Gastrocnemius medialis (tissue), 4 donors: ENCODE data around the gene BACE2. TPM values are rescaled to one million over a fixed set of nuclear protein-coding genes. Genes with fewer than 3 reads are reported as not detected.
"Not testable (repeated sequence)": the region's sequence is repeated elsewhere in the genome, so short reads cannot be mapped to it uniquely, and the experiment has no call there.

Source experiments
- ATAC-seq, 2 donors: fragments of 150-250 bp; one replicate each; pipeline ENCODE4 v1.9.1; 2016
- DNase-seq, 2 donors: peaks; one replicate each; pipeline ENCODE4 v3.0.0-alpha.2; 2019
- H3K27ac ChIP-seq, 4 donors: fragments of 200-600 bp; sonication (generic); 1 replicate in 1 of 4; 2 replicates in 3 of 4; pipeline ENCODE4 v1.5.1; 2016 to 2018; ENCODE audit warnings: mild to moderate bottlenecking in 2 of 4, moderate library complexity in 1 of 4
- H3K27me3 ChIP-seq, 3 donors: fragments of 200-600 bp; sonication (generic) in 2 of 3; 1 replicate in 1 of 3; 2 replicates in 2 of 3; pipeline versions ENCODE4 v1.5.1 to v1.6.0; 2016 to 2019; ENCODE audit warnings: mild to moderate bottlenecking in 1 of 3, moderate library complexity in 1 of 3
- H3K36me3 ChIP-seq, 2 donors: fragments of 200-600 bp; sonication (generic) in 1 of 2; one replicate each; pipeline ENCODE4 v1.5.1; 2017 to 2018
- H3K4me1 ChIP-seq, 2 donors: fragments of 200-600 bp; sonication (generic) in 1 of 2; one replicate each; pipeline ENCODE4 v1.5.1; 2016 to 2017; ENCODE audit warnings: mild to moderate bottlenecking in 2 of 2
- H3K4me3 ChIP-seq, 4 donors: fragments of 200-600 bp; sonication (generic) in 3 of 4; 1 replicate in 1 of 4; 2 replicates in 3 of 4; pipeline ENCODE4 v1.5.1; 2016 to 2019; ENCODE audit warnings: mild to moderate bottlenecking in 2 of 4
- H3K9me3 ChIP-seq, 3 donors: fragments of 200-600 bp; sonication (generic) in 2 of 3; 1 replicate in 1 of 3; 2 replicates in 2 of 3; pipeline ENCODE4 v1.5.1; 2016 to 2019
- CTCF ChIP-seq, 5 experiments: fragments of 450-650 bp in 3 of 5; fragments of 200-600 bp in 2 of 5; sonication (generic) in 2 of 5; IDR thresholded peaks in 4 of 5; conservative IDR thresholded peaks in 1 of 5; 1 replicate in 4 of 5; 2 replicates in 1 of 5; pipeline ENCODE4 v1.5.1; 2016 to 2019; ENCODE audit warnings: antibody characterized with exemption in 5 of 5, mild to moderate bottlenecking in 3 of 5, moderate library complexity in 3 of 5
- POLR2A ChIP-seq, 2 donors: fragments of 450-650 bp; IDR thresholded peaks; one replicate each; pipeline ENCODE4 v1.6.1; 2017; ENCODE audit warnings: antibody characterized with exemption in 2 of 2, mild to moderate bottlenecking in 2 of 2, moderate library complexity in 2 of 2
- in situ Hi-C, 4 donors: fragments of 200-750 bp; cut with MboI; loops; one replicate each; pipeline versions ENCODE4 v1.15.0 to v1.8.0; 2017; ENCODE audit warnings: low sequenced_read_pairs in 4 of 4
- intact Hi-C: fragments of 100-400 bp; cut with DNase I; formaldehyde crosslinking; loops from one replicate; pipeline ENCODE4 v1.15.1; 2023; ENCODE audit warnings: low total_unique reads
- total RNA-seq, 4 donors: library from RNA; depleted of rRNA; stranded (reverse); fragments of >200 nt; gene quantifications; one replicate each; pipeline versions ENCODE4 v1.1.0 to v1.2.3, GENCODE V29; 2016

BACE2 gene
- total RNA-seq, 4 donors from 2014 or later: 7.5 to 17.5 (median 9.3) TPM

- no peaks in the 10 kb centered on the region for H3K36me3 ChIP-seq
- intact Hi-C loops: no loop called here
- TF ChIP-seq CTCF (IDR thresholded peaks at IDR 0.05 in 4 of 5, conservative IDR thresholded peaks at IDR 0.05 in 1 of 5) (no peak), POLR2A (IDR thresholded peaks at IDR 0.05) (no peak)
Measured at GRCh38 chr21:41195311-41195710, 27.4 kb downstream of the BACE2 start.

GRCh38 chr21:41196993-41197392 lies 29.0 kb downstream of the BACE2 start:
- Histone ChIP-seq H3K27me3 (no peaks in the 10 kb centered on the region), H3K9me3 (no peaks in the 10 kb centered on the region), H3K27ac (no peak overlapping the region), H3K4me3 (no peak overlapping the region), H3K4me1 (no peaks in the 10 kb centered on the region), H3K36me3 (no peaks in the 10 kb centered on the region)
- DNase-seq (no peak), ATAC-seq (no peak)
- TF ChIP-seq POLR2A (IDR thresholded peaks at IDR 0.05) (no peak), CTCF (IDR thresholded peaks at IDR 0.05 in 4 of 5, conservative IDR thresholded peaks at IDR 0.05 in 1 of 5) (no peak)
- in situ Hi-C loops (no loop called here), intact Hi-C loops (no loop called here)

More at GRCh38 chr21:41195311-41195710, 27.4 kb downstream of the BACE2 start:
- Histone ChIP-seq H3K27me3 (no peaks in the 10 kb centered on the region), H3K4me3 (no peak overlapping the region), H3K9me3 (no peaks in the 10 kb centered on the region), H3K4me1 (no peaks in the 10 kb centered on the region), H3K27ac (no peak overlapping the region)
- ATAC-seq (no peak), DNase-seq (no peak)
- in situ Hi-C loops: no loop called here

GRCh38 chr21:41197582-41197981 lies 29.6 kb downstream of the BACE2 start:
- no peak overlapping the region for H3K4me3 ChIP-seq
- DNase-seq: no peak
- in situ Hi-C loops (no loop called here), intact Hi-C loops (no loop called here)
- H3K27me3 ChIP-seq: no peaks in the 10 kb centered on the region
- no peak for ATAC-seq
- no peak for TF ChIP-seq POLR2A (IDR thresholded peaks at IDR 0.05)
- TF ChIP-seq CTCF (IDR thresholded peaks at IDR 0.05 in 4 of 5, conservative IDR thresholded peaks at IDR 0.05 in 1 of 5): no peak
- H3K27ac ChIP-seq: no peak overlapping the region
- no peaks in the 10 kb centered on the region for H3K36me3 ChIP-seq
- no peaks in the 10 kb centered on the region for H3K4me1 ChIP-seq
- no peaks in the 10 kb centered on the region for H3K9me3 ChIP-seq

GRCh38 chr21:41198647-41199046 lies 30.7 kb downstream of the BACE2 start:
- intact Hi-C loops, H3K36me3 ChIP-seq, in situ Hi-C loops, DNase-seq, H3K27ac ChIP-seq, ATAC-seq, H3K9me3 ChIP-seq, H3K4me1 ChIP-seq, H3K4me3 ChIP-seq, H3K27me3 ChIP-seq: not testable (repeated sequence)

GRCh38 chr21:41199123-41199522 lies 31.2 kb downstream of the BACE2 start:
- H3K4me3 ChIP-seq: no peak overlapping the region
- H3K27ac ChIP-seq: no peak overlapping the region
- ATAC-seq (no peak), DNase-seq (no peak)
- H3K9me3 ChIP-seq: no peaks in the 10 kb centered on the region
- intact Hi-C loops: no loop called here
- TF ChIP-seq POLR2A (IDR thresholded peaks at IDR 0.05): no peak
- no peak for TF ChIP-seq CTCF (IDR thresholded peaks at IDR 0.05 in 4 of 5, conservative IDR thresholded peaks at IDR 0.05 in 1 of 5)
- H3K4me1 ChIP-seq: no peaks in the 10 kb centered on the region
- no peaks in the 10 kb centered on the region for H3K36me3 ChIP-seq
- no peaks in the 10 kb centered on the region for H3K27me3 ChIP-seq
- in situ Hi-C loops: no loop called here
